Activated T-cell treated with anti-CD3 and anti-CD28 coated beads for 1 hour (primary cell): ENCODE results near the gene TRAF3IP1.
"Not testable (repeated sequence)": the region's sequence is repeated elsewhere in the genome, so short reads cannot be mapped to it uniquely, and the experiment has no call there.

Experiments used
- DNase-seq: peaks from one replicate; pipeline ENCODE4 v3.0.0-alpha.2; 2020; ENCODE audit warnings: low read depth

TRAF3IP1 gene

DNA sequence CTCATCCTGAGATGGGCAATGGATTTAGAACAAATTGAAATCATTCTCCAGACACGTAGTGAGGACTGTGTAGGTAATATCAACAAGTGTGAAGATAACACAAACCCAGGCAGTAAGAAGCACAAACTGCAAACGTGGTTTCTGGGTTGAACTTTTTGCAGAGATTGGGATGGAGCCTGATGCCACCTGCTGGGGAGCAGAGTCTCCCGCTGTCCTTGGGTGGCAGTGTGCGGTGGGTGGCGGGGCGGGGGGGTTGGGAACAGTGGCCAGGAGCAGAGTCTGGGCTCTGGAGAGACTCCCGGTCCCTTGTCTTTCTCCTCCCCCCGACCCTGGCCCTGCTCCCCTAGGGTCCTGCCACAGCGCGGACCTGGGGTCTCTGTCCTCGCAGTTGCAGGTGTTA, 19.5 kb downstream of the TRAF3IP1 start:
- no peak for DNase-seq

- DNase-seq, result no peak
Measured at GRCh38 chr2:238341536-238341935, 21.2 kb downstream of the TRAF3IP1 start.

DNA sequence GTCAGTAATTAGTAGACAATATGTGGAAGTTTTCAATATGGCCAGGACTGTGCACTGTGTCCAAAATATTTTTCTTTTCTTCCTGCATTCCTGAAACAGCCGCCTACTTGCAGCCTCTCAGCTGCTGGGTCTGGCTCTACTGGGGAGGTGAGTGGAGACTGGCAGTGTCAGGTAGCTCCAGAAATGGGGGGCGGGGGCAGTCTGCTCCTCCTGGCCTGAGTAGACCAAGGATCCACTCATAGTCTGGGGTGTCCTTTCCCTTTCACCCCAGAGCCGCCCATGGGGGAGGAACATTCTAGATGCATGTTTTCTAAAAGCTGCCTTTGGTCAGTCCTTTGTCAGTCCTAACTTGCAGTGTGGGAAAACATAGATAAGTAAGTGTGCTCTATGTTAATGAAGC, 23.7 kb downstream of the TRAF3IP1 start:
- DNase-seq, result no peak

DNA sequence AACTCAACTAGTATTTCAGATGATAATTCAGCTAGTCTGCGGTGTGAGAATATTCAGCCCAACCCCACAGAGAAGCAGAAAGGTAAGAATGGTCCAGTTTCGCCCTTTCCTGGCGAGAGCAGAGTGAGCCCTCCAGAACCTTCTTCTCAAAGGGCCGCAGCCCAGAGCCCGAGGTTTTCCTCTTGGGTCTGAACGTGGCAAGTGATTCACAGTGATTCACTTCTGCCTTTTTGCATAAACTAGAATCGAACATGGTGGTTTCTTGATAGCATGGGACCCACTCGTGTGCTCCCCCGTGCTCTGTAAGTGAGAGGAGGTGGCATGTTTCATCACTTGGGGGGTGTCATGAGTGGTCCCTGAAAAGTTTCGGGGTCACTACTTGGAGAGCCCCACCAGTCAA, 24.2 kb downstream of the TRAF3IP1 start:
- DNase-seq, result no peak

DNA sequence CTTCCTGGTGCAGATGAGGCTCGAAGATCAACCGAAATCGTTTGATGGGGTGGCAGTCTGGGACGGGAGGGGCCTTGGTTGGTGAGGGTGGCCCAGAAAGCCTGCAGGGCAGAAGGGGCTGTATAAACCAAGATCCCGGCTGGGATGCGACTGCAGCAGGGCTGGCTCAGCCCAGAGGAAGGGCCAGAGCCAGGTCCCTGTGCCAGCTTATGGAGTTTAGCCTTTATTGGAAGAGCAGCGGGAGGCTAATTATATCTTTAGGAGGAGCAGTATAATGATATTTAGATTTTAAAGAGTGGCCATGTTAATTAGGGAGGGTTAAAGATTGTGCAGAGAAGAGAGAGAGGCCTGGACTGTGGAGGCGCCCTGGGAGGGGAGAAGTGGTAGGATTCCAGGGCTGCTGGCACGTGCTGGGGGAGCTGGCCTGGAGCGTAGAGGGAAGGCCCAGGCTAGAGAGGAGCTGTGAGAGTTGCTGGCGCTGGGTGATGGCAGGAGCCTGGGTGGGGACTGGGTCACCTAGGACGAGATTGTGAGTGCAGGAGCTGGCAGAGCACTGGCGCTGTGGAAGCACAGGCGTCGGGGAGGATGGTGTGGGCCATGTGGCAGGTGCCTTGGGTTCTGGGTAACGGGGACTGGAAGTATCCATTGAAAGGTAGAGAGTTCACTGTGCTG, 25.1 kb downstream of the TRAF3IP1 start:
- no peak for DNase-seq

- DNase-seq, result no peak
Measured at GRCh38 chr2:238346544-238346943, 26.2 kb downstream of the TRAF3IP1 start.

GRCh38 chr2:238350150-238350897, 30.0 kb downstream of the TRAF3IP1 start:
- no peak for DNase-seq

DNA sequence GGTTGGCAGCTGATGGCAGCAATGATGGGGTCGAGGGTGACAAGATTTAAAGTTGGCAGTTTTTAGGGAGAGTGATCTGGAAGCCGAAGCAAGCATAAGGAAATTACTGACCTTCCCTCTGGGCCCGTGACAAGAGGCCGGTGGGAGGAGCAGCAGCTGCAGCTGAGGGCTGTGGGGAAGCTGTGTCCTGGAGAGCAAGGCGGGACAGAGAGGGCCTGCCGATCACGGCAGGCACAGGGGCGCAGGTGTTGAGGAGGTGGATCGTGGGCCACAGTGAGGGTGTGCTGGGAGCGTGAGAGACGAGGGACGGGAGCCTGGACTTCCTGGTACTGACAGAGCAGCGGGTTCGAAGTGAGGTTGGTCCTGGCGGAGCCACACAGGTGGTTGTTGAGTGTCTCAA, 31.0 kb downstream of the TRAF3IP1 start:
- no peak for DNase-seq

DNA sequence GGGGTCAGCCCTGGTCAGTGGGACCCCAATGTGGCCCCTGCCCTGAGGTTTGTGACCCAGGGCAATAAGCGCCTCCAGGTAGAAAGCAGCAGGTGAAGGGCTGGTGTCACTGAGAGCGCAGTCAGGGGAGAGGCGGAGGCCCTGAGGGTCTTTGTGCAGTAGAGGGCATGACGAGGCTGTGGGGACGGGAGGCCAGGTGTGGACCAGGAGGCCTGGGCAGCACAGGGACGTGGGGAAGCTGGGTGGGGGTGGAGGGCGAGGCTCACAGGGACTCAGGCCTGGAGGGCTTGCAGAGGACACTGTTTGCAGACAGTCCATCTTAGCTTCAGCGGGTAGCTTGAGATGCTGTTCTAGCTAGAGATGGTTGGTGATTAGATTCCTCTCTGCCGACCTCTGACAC, 32.0 kb downstream of the TRAF3IP1 start:
- DNase-seq, result no peak

- no peak for DNase-seq
Measured at GRCh38 chr2:238358769-238359168, 38.5 kb downstream of the TRAF3IP1 start.

GRCh38 chr2:238359403-238359802, 39.1 kb downstream of the TRAF3IP1 start:
- DNase-seq, result no peak

- no peak for DNase-seq
Measured at GRCh38 chr2:238361877-238362276, 41.6 kb downstream of the TRAF3IP1 start.

GRCh38 chr2:238362626-238363025, 42.3 kb downstream of the TRAF3IP1 start:
- no peak for DNase-seq

DNA sequence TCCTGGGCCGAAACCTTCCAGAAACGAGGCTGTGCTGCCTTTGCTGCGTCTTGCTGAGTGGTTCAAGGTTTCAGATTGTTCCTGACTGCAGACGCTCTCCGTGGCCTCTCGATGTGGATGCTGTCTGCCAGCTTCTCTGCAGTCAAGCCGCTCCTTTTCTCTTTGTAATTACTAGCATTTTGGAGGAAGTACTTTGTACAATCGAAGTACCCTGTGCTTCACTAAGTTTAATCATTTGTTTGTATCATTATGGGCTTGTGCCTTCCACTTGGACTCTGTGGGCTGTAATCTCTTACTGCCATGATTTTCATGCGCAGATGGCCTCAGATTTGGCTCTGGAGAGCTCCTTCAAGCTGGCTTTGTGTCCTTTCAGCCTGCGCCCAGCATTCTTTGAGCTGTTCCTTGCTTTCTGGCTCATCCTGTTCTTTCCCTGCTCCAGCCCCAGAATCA, 49.3 kb downstream of the TRAF3IP1 start:
- DNase-seq, result no peak

- DNase-seq, result no peak
Measured at GRCh38 chr2:238370094-238370822, 49.9 kb downstream of the TRAF3IP1 start.

DNA sequence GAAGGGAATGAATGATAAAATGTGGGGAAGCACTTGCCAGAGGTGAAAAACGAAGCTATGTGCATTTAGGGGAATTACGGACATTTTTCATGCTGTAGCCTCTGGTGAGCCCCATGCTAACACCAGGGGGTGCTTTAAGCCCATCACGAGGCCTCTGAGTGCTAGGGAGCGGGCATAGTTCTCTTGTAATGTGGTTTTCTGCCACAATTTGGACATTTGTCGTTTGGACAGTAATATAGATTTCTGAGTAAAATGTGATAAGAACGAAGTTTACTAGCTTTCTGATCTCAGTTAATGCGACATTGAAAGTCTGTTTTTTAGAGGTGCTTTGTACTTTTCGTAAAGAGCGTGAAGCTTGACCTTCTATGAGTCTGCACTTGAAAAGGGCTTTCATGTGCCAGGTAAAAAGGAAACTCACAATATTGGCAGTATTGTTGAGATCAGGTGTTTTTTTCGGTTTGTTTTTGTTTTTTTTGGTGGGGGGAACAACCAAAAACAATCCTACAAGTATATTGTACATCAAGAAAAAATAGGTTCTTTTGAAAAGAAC, 50.6 kb downstream of the TRAF3IP1 start:
- peak; percentile 30 for DNase-seq

GRCh38 chr2:238372277-238372676, 52.0 kb downstream of the TRAF3IP1 start:
- DNase-seq, result not testable (repeated sequence)

DNA sequence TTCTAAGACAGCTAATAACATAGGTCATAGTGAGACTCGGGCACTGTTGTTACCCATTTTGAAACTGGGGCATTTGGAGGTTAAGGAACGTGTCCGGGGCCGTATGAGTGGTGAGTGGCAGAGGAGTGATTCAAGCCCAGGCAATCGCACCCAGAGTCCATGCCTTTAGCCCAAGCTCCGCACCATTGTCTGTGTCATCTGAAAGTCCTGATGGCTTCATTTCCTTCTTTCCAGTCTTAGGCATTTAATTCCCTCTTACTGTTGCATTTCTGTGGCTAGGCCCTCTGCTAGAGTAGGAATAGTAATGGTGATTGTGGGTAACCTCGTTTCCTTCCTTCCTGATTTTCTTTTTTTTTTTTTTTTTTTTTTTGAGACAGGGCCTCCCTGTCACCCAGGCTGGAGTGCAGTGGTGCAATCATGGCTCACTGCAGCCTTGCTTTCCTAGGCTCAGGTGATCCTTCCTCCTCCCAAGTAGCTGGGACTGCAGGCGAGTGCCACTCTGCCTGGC, 56.6 kb downstream of the TRAF3IP1 start:
- DNase-seq, result no peak

DNA sequence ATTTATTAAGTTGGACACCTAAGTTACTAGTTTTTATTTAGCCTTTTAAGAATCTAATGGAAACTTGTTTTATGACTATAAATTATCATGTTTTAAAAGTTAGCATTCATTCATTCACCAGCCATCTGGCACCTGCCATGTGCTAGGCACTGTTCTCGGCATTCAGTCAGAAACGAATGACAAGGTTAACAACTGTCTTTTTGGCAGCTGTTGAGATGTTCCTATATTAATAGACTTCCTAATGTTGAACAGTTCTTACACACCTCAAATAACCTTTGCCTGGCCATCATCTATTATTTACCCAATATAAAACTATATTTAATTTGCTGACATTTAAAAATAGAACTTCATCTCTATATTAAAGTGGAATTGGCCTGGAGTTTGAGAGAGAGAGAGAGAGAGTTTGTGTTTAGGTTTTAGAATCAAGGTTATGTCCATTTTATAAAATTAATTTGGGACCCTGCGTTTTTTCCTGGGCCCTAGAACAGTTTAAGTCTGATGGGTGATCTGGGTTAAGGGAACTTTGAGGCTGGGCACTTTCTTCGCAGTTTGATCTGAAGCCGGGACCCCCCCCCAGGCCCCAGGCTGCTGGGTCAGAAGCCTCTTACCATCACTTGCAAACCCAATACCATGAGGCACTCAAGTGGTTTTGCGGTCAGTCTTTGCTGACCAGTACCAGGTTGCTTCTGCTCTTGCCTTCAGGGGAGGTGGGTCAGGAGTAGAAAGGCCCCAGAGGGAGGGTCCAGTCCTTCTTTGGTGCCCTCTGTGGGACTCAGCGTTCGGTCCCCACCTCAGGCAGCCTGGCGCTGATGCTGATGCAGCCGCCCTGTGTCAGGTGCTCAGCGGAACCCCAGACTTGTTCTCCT, 58.1 kb downstream of the TRAF3IP1 start:
- DNase-seq, result no peak

DNA sequence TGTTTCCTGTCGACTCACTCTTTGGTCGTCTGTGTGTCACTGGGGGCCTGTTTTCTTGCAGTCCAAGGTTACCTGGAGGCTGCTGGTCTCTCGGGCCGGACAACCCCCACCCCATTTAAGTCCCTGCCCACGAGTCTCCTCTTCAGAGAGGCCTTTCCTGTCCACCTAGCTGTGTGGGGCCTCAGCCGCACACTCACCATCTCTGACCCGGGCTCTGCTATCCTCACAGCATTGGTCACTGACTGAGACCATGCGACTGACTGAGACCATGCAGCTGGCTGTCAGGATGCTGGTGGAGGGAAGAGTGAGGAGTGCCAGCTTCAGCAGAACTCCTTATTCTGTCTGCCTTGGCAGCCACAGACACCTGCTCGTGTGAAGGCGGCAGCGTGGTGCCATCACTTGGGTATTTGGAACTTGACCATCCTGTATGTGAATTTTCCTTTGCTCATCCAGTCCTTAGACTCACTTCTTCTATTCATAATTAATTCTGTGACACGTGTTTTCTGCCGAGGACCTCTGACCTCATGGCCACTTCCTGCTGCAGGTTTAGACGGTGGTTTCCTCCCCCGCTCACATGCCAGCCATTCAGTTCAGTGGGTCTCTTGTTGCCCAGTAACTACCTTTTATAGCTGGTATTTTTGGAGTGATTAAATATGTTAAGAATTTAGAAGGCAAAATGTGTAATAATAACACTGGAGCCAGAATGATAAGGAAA, 58.9 kb downstream of the TRAF3IP1 start:
- DNase-seq, result no peak

DNA sequence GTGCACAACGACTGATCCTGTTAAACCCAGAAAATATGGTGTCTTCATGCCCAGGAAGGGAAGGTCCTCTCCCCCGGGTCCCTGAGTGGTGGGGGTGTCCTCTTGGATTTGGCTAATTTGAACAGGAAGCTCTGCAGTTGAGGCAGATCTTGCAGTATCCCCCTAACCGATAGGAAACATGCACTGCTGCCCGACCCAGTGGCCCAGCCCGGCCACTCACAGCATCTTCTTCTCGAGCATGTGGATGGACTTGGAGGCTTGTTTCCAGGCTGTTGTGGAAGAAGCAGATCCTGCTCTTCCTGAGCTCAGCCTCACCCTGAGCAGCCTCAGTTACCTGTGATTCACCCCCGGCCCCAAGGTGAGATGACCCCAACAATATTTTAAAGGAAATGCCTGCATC, 60.0 kb downstream of the TRAF3IP1 start:
- DNase-seq, result no peak
